ES-I3 (cell line): ENCODE measurements around the gene SGSH.
"Not testable (repeated sequence)": the region's sequence is repeated elsewhere in the genome, so short reads cannot be mapped to it uniquely, and the experiment has no call there.

Experiments used
- H3K36me3 ChIP-seq: 2 replicates; pipeline ENCODE4 v1.6.1; 2013; ENCODE audit warnings: mild to moderate bottlenecking, low read length, control low read depth, moderate library complexity; ENCODE audit not compliant: insufficient read depth
- H3K4me1 ChIP-seq: 2 replicates; pipeline ENCODE4 v1.6.1; 2013; ENCODE audit warnings: mild to moderate bottlenecking, control low read depth, low read length; ENCODE audit not compliant: insufficient read depth
- H3K9ac ChIP-seq: 2 replicates; pipeline ENCODE4 v1.6.1; 2013; ENCODE audit warnings: low read depth, mild to moderate bottlenecking, low read length, moderate library complexity
- H3K9me3 ChIP-seq: 2 replicates; pipeline ENCODE4 v1.6.1; 2013; ENCODE audit warnings: mild to moderate bottlenecking, low read length, moderate library complexity; ENCODE audit not compliant: control insufficient read depth, insufficient read depth

The SGSH gene

DNA sequence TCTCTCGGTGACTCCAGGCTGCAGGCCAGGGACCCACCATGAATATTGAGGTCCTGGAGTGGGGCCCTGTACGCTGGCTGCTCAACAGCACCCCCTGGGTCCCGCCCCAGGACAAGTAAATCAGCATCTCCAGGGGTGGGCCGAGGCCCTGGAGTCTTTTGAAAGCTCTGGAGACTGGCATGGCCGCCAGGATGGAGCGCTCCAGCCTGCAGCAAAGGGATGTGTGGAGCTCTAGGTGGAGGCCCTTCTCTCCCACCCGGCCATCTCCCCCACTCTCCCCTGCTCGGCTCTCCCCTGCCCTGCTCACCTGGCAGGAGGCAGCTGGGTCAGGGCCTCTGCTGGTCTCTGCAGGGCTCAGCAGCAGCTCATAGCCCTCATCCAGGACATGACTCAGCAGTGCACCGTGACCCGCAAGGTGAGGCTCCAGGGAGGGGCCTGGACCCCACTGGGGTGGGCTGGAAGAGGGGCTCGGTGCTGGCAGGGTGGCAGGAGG, 16.6 kb downstream of the SGSH start:
- no peak overlapping the region for H3K9ac ChIP-seq
- peaks cover 14% of the 10 kb centered on the region; the same call in 1 of the 2 replicates for H3K4me1 ChIP-seq
- H3K9me3 ChIP-seq: no peaks in the 10 kb centered on the region
- peaks cover 2% of the 10 kb centered on the region; the same call in 1 of the 2 replicates for H3K36me3 ChIP-seq

GRCh38 chr17:80202197-80202596, 17.9 kb downstream of the SGSH start:
- H3K9ac ChIP-seq: no peak overlapping the region
- peaks cover 21% of the 10 kb centered on the region; the same call in 1 of the 2 replicates for H3K4me1 ChIP-seq
- H3K9me3 ChIP-seq: no peaks in the 10 kb centered on the region
- H3K36me3 ChIP-seq: peaks cover 2% of the 10 kb centered on the region; the same call in 1 of the 2 replicates

DNA sequence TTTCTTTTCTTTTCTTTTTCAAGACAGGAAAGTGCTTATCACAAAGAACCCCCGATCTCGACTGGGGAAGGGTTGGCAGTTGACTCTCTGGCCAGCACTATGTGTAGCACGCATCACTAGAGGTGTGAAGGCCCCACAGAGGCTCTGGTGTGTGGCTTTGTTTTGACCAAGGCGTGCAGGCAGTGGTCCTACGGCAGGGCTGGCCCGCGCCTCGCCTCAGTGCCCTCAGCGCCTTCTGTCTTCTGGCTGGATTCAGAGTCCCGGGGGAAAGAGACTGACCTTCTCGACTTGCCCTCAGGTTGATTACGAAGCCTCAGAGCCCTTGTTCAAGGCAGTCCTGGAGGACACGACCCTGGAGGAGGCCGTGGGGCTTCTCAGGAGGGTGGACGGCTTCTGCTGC, 18.7 kb downstream of the SGSH start:
- H3K9ac ChIP-seq: no peak overlapping the region
- H3K9me3 ChIP-seq: no peaks in the 10 kb centered on the region

DNA sequence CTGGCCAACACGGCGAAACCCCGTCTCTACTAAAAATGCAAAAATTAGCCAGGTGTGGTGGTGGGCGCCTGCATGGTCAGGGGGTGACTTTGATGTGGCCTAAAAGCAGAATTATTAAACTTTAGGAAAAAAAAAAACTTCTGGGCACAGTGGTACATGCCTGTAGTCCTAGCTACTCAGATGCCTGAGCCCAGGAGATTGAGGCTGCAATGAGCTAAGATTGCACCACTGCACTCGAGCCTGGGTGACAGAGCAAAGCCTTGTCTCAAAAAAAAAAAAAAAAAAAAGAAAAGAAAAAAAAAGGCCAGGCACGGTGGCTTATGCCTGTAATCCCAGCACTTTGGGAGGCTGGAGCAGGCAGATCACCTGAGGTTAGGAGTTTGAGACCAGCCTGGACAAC, 20.8 kb downstream of the SGSH start:
- H3K9ac ChIP-seq, H3K36me3 ChIP-seq, H3K9me3 ChIP-seq: not testable (repeated sequence)
- peaks cover 13% of the 10 kb centered on the region; the same call in 1 of the 2 replicates for H3K4me1 ChIP-seq

More for the DNA sequence above, 18.7 kb downstream of the SGSH start:
- Histone ChIP-seq H3K4me1 (peaks cover 21% of the 10 kb centered on the region; the same call in 1 of the 2 replicates), H3K36me3 (peaks cover 2% of the 10 kb centered on the region; the same call in 1 of the 2 replicates)

DNA sequence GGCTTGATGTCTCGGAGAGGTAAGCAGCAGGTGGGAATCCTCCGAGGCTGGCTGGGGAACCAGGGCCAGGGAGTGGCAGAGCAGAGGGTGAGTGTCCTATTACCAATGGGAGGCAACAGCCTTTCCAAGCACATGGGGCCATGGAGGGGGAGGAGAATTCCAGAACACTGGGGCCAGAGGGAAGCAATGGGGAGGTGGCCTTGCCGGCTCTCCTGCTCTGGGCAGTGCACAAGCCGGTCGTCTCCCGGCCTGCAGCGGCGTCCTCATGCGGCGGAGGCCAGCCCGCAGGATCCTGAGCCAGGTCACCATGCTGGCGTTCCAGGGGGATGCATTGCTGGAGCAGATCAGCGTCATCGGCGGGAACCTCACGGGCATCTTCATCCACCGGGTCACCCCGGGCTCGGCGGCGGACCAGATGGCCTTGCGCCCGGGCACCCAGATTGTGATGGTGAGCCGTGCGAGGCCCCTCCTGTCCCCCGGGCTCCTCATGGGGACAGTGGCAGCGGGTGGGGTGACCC, 21.9 kb downstream of the SGSH start:
- no peaks in the 10 kb centered on the region for H3K9me3 ChIP-seq
- H3K9ac ChIP-seq: no peak overlapping the region
- H3K36me3 ChIP-seq: no peaks in the 10 kb centered on the region
- H3K4me1 ChIP-seq: peaks cover 7% of the 10 kb centered on the region; the same call in 1 of the 2 replicates

DNA sequence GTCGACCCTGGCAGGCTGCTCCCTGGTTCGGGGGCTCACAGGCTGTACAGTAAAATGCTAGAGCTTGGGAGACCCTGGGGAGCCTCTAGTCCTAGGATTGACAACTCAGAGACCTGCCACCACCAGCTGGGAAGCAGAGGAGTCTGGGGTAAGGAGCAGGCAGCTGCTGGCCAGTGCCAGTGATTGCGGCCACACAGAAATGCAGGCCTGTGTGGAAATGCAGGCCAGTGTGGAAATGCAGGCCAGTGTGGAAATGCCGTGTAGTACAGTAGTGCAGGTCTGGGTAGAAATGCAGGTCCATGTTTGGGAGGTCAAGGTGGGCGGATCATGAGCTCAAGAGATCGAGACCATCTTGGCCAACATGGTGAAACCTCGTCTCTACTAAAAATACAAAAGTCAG, 23.5 kb downstream of the SGSH start:
- H3K4me1 ChIP-seq: peaks cover 7% of the 10 kb centered on the region; the same call in 1 of the 2 replicates

GRCh38 chr17:80195671-80196529, 24.2 kb downstream of the SGSH start:
- no peak overlapping the region for H3K9ac ChIP-seq
- peaks cover 7% of the 10 kb centered on the region; the same call in 1 of the 2 replicates for H3K4me1 ChIP-seq
- no peaks in the 10 kb centered on the region for H3K9me3 ChIP-seq
- no peaks in the 10 kb centered on the region for H3K36me3 ChIP-seq

More for the DNA sequence above, 23.5 kb downstream of the SGSH start:
- Histone ChIP-seq H3K9me3 (no peaks in the 10 kb centered on the region), H3K36me3 (no peaks in the 10 kb centered on the region), H3K9ac (no peak overlapping the region)

DNA sequence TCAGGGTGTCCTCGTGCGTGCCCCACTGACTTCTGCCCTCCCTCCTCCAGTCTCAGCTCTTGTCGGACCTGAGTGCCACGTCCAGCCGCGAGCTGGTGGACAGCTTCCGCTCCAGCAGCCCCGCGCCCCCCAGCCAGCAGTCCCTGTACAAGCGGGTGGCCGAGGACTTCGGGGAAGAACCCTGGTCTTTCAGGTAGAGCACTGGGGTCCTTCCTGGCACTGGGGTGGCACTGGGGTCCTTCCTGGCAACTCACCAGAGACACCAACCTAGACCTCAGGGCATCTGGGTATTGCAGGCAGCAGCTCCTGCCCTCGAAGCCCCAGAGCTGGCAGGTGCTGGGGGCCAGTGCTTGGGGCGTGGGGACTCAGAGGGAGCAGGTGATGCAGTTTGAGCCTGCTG, 25.0 kb downstream of the SGSH start:
- no peak overlapping the region for H3K9ac ChIP-seq
- H3K36me3 ChIP-seq: no peaks in the 10 kb centered on the region
- H3K9me3 ChIP-seq: no peaks in the 10 kb centered on the region
- peaks cover 7% of the 10 kb centered on the region; the same call in 1 of the 2 replicates for H3K4me1 ChIP-seq

DNA sequence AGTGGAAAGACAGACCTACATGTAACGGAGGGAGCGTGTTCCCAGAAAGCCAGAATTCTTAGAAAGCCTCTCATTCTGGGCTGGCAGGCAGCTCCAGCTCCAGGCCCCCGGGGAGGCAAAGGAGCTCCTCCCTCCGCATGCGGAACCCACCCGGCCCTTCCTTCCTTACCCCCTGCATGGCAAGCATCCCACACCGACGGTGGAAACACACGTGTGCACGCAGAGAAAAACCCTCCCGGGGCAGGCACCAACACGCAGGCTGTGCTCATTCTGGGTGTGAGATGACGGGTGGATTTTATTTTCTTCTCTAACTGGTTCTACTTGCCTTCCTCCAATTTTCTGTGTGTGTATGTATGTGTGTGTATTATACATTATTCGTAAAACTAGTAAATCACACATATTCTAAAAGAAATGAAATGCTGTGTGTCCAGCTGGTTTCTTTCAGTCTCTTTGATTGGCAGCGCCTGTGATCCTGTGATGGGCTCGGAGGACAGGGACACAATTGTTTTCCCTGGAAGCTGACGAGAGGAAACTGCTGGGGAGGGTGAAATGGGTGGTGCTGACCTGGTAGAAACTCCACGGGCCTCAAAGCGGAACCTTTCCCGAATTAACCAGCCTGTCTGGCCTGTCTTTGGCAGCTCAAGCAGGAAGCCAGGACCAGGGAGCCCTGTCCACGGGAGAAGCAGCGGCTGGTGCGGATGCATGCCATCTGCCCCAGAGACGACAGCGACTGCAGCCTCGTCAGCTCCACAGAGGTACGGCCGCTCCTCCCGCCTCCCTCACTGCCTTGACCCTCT, 28.1 kb downstream of the SGSH start:
- H3K9ac ChIP-seq: no peak overlapping the region
- H3K9me3 ChIP-seq: no peaks in the 10 kb centered on the region
- H3K36me3 ChIP-seq: no peaks in the 10 kb centered on the region
- H3K4me1 ChIP-seq: no peaks in the 10 kb centered on the region

- Histone ChIP-seq H3K9me3 (no peaks in the 10 kb centered on the region), H3K36me3 (no peaks in the 10 kb centered on the region), H3K4me1 (no peaks in the 10 kb centered on the region), H3K9ac (no peak overlapping the region)
Observed at GRCh38 chr17:80191192-80191591, 28.9 kb downstream of the SGSH start.

DNA sequence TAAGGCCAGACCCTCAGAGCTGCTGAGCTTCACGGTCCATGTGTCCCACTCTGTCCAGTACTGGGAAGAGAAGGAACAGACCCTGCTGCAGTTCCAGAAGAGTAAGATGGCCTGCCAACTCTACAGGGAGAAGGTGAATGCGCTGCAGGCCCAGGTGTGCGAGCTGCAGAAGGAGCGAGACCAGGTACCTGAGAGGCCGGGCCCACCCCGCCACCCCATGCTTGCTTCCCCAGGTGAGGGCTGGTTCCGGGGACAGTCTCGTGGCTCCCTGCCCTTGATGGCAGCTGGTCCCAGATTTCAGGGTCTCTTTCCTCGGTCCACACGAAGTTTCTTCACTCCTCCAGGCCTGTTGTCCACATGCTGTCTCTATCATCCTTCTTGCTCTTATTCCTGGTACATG, 29.4 kb downstream of the SGSH start:
- Histone ChIP-seq H3K9me3 (no peaks in the 10 kb centered on the region), H3K36me3 (no peaks in the 10 kb centered on the region), H3K4me1 (no peaks in the 10 kb centered on the region), H3K9ac (no peak overlapping the region)

GRCh38 chr17:80189611-80190010, 30.5 kb downstream of the SGSH start:
- no peaks in the 10 kb centered on the region for H3K36me3 ChIP-seq
- no peak overlapping the region for H3K9ac ChIP-seq

DNA sequence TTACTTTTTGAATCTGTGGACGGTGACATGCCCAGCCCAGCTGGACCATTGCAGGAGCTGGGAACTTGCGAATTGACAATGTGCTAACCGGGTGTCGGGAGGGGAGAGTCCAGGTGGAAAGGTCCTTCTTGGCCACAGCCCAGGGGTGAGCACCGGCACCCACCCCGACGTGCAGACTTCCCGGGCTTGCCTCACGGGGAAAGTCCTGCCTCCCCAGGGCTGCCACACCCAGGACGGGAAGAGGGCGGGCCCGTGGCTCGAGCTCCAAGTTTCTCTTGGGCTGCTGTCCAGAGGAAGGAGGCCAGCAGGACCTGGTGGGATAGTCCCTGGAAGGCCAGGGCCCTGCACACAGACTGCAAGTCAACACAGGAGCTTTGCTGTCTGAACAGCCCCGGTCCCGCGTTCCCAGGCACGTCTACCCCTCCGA, 32.6 kb downstream of the SGSH start:
- H3K36me3 ChIP-seq: no peaks in the 10 kb centered on the region
- H3K9me3 ChIP-seq: no peaks in the 10 kb centered on the region
- no peaks in the 10 kb centered on the region for H3K4me1 ChIP-seq
- H3K9ac ChIP-seq: no peak overlapping the region

More at GRCh38 chr17:80189611-80190010, 30.5 kb downstream of the SGSH start:
- Histone ChIP-seq H3K4me1 (no peaks in the 10 kb centered on the region), H3K9me3 (no peaks in the 10 kb centered on the region)

GRCh38 chr17:80187090-80187489, 33.0 kb downstream of the SGSH start:
- Histone ChIP-seq H3K4me1 (no peaks in the 10 kb centered on the region), H3K9ac (no peak overlapping the region), H3K36me3 (no peaks in the 10 kb centered on the region), H3K9me3 (no peaks in the 10 kb centered on the region)
